ENCODE measurements around the gene DYRK2.

GRCh38 chr12:67681105-67681778 is 32.7 kb downstream of the DYRK2 start:
- TF ChIP-seq EZH2 (IDR thresholded peaks at IDR 0.05; ENCODE audit: insufficient read depth, poor library complexity, severe bottlenecking) = no peak
- TF ChIP-seq EZH2phosphoT487 (IDR thresholded peaks at IDR 0.05; ENCODE audit: insufficient read depth, low read depth) = no peak

Data from GM23248 (cell line).